ENCODE data around the gene MRPS6. TPM values are rescaled to one million over a fixed set of nuclear protein-coding genes. Genes with fewer than 3 reads are reported as not detected.
A peak's percentile ranks its signal among the peaks of the same experiment; 100 is the strongest.

The MRPS6 gene
- total RNA-seq, 1 donor from 2014 or later, result 120 TPM

GRCh38 chr21:34091032-34091431 lies 17.7 kb downstream of the MRPS6 start:
- Mint-ChIP-seq H3K4me3 (ENCODE audit: low read depth) (no peak overlapping the region), H3K4me1 (ENCODE audit: low read depth) (peaks cover 30% of the 10 kb centered on the region), H3K9me3 (no peaks in the 10 kb centered on the region), H3K27ac (no peak overlapping the region), H3K27me3 (ENCODE audit: low read depth) (no peaks in the 10 kb centered on the region), H3K36me3 (ENCODE audit: low read depth) (peaks cover 56% of the 10 kb centered on the region)
- intact Hi-C loops (cut with micrococcal nuclease), result no loop called here
- DNase-seq (ENCODE audit: low spot score), result no peak

GRCh38 chr21:34091607-34092006 lies 18.2 kb downstream of the MRPS6 start:
- peaks cover 62% of the 10 kb centered on the region for H3K36me3 Mint-ChIP-seq (ENCODE audit: low read depth)

GRCh38 chr21:34092262-34092921 lies 19.0 kb downstream of the MRPS6 start:
- intact Hi-C loops (cut with micrococcal nuclease), result no loop called here
- peaks cover 35% of the 10 kb centered on the region for H3K4me1 Mint-ChIP-seq (ENCODE audit: low read depth)
- peaks cover 70% of the 10 kb centered on the region for H3K36me3 Mint-ChIP-seq (ENCODE audit: low read depth)
- DNase-seq (ENCODE audit: low spot score), result no peak
- H3K9me3 Mint-ChIP-seq, result no peaks in the 10 kb centered on the region
- no peaks in the 10 kb centered on the region for H3K27me3 Mint-ChIP-seq (ENCODE audit: low read depth)
- H3K4me3 Mint-ChIP-seq (ENCODE audit: low read depth), result no peak overlapping the region
- peak overlapping the region; percentile 18 for H3K27ac Mint-ChIP-seq

More at GRCh38 chr21:34091607-34092006, 18.2 kb downstream of the MRPS6 start:
- Mint-ChIP-seq H3K27me3 (ENCODE audit: low read depth) (no peaks in the 10 kb centered on the region), H3K4me1 (ENCODE audit: low read depth) (peaks cover 30% of the 10 kb centered on the region), H3K4me3 (ENCODE audit: low read depth) (no peak overlapping the region), H3K9me3 (no peaks in the 10 kb centered on the region), H3K27ac (no peak overlapping the region)
- intact Hi-C loops (cut with micrococcal nuclease), result no loop called here
- DNase-seq (ENCODE audit: low spot score), result no peak

- no peak overlapping the region for H3K27ac Mint-ChIP-seq
These were observed 19.7 kb downstream of the MRPS6 start for GRCh38 chr21:34093083-34093482.

GRCh38 chr21:34094949-34095348 lies 21.6 kb downstream of the MRPS6 start:
- intact Hi-C loops (cut with micrococcal nuclease), result no loop called here
- no peak for DNase-seq (ENCODE audit: low spot score)
- Mint-ChIP-seq H3K4me3 (ENCODE audit: low read depth) (no peak overlapping the region), H3K27me3 (ENCODE audit: low read depth) (no peaks in the 10 kb centered on the region), H3K27ac (no peak overlapping the region), H3K4me1 (ENCODE audit: low read depth) (peaks cover 34% of the 10 kb centered on the region), H3K36me3 (ENCODE audit: low read depth) (peaks cover 88% of the 10 kb centered on the region), H3K9me3 (no peaks in the 10 kb centered on the region)

More at GRCh38 chr21:34093083-34093482, 19.7 kb downstream of the MRPS6 start:
- intact Hi-C loops (cut with micrococcal nuclease), result no loop called here
- Mint-ChIP-seq H3K9me3 (no peaks in the 10 kb centered on the region), H3K36me3 (ENCODE audit: low read depth) (peaks cover 77% of the 10 kb centered on the region), H3K4me1 (ENCODE audit: low read depth) (peaks cover 35% of the 10 kb centered on the region), H3K4me3 (ENCODE audit: low read depth) (no peak overlapping the region), H3K27me3 (ENCODE audit: low read depth) (no peaks in the 10 kb centered on the region)
- DNase-seq (ENCODE audit: low spot score), result no peak

- H3K4me1 Mint-ChIP-seq (ENCODE audit: low read depth), result peaks cover 35% of the 10 kb centered on the region
- no peak overlapping the region for H3K27ac Mint-ChIP-seq
These were observed 24.1 kb downstream of the MRPS6 start for GRCh38 chr21:34097442-34097841.

GRCh38 chr21:34100337-34100736 lies 27.0 kb downstream of the MRPS6 start:
- H3K36me3 Mint-ChIP-seq (ENCODE audit: low read depth), result peaks cover 99% of the 10 kb centered on the region
- H3K4me3 Mint-ChIP-seq (ENCODE audit: low read depth), result no peak overlapping the region
- no peaks in the 10 kb centered on the region for H3K27me3 Mint-ChIP-seq (ENCODE audit: low read depth)
- intact Hi-C loops (cut with micrococcal nuclease), result no loop called here
- DNase-seq (ENCODE audit: low spot score), result no peak
- no peaks in the 10 kb centered on the region for H3K9me3 Mint-ChIP-seq
- H3K27ac Mint-ChIP-seq, result no peak overlapping the region
- H3K4me1 Mint-ChIP-seq (ENCODE audit: low read depth), result peaks cover 40% of the 10 kb centered on the region

More at GRCh38 chr21:34097442-34097841, 24.1 kb downstream of the MRPS6 start:
- Mint-ChIP-seq H3K4me3 (ENCODE audit: low read depth) (no peak overlapping the region), H3K36me3 (ENCODE audit: low read depth) (peaks cover 100% of the 10 kb centered on the region), H3K27me3 (ENCODE audit: low read depth) (no peaks in the 10 kb centered on the region), H3K9me3 (no peaks in the 10 kb centered on the region)
- no peak for DNase-seq (ENCODE audit: low spot score)
- intact Hi-C loops (cut with micrococcal nuclease), result no loop called here

GRCh38 chr21:34100790-34101189 lies 27.4 kb downstream of the MRPS6 start:
- no peak for DNase-seq (ENCODE audit: low spot score)
- Mint-ChIP-seq H3K27me3 (ENCODE audit: low read depth) (no peaks in the 10 kb centered on the region), H3K36me3 (ENCODE audit: low read depth) (peaks cover 99% of the 10 kb centered on the region), H3K27ac (no peak overlapping the region), H3K9me3 (no peaks in the 10 kb centered on the region), H3K4me1 (ENCODE audit: low read depth) (peaks cover 43% of the 10 kb centered on the region), H3K4me3 (ENCODE audit: low read depth) (no peak overlapping the region)
- intact Hi-C loops (cut with micrococcal nuclease), result no loop called here

GRCh38 chr21:34105947-34106541 lies 32.7 kb downstream of the MRPS6 start:
- no peaks in the 10 kb centered on the region for H3K27me3 Mint-ChIP-seq (ENCODE audit: low read depth)
- H3K27ac Mint-ChIP-seq, result no peak overlapping the region
- intact Hi-C loops (cut with micrococcal nuclease), result no loop called here
- H3K4me3 Mint-ChIP-seq (ENCODE audit: low read depth), result no peak overlapping the region
- no peak for DNase-seq (ENCODE audit: low spot score)
- H3K9me3 Mint-ChIP-seq, result no peaks in the 10 kb centered on the region
- peaks cover 53% of the 10 kb centered on the region for H3K4me1 Mint-ChIP-seq (ENCODE audit: low read depth)
- H3K36me3 Mint-ChIP-seq (ENCODE audit: low read depth), result peaks cover 92% of the 10 kb centered on the region

- peaks cover 58% of the 10 kb centered on the region for H3K4me1 Mint-ChIP-seq (ENCODE audit: low read depth)
- H3K4me3 Mint-ChIP-seq (ENCODE audit: low read depth), result no peak overlapping the region
- no peaks in the 10 kb centered on the region for H3K9me3 Mint-ChIP-seq
- intact Hi-C loops (cut with micrococcal nuclease), result no loop called here
- peaks cover 91% of the 10 kb centered on the region for H3K36me3 Mint-ChIP-seq (ENCODE audit: low read depth)
- H3K27ac Mint-ChIP-seq, result no peak overlapping the region
- H3K27me3 Mint-ChIP-seq (ENCODE audit: low read depth), result no peaks in the 10 kb centered on the region
- DNase-seq (ENCODE audit: low spot score), result no peak
These were observed 34.2 kb downstream of the MRPS6 start for GRCh38 chr21:34107606-34108005.

- Mint-ChIP-seq H3K36me3 (ENCODE audit: low read depth) (peaks cover 88% of the 10 kb centered on the region), H3K9me3 (no peaks in the 10 kb centered on the region), H3K4me3 (ENCODE audit: low read depth) (no peak overlapping the region), H3K27ac (no peak overlapping the region), H3K4me1 (ENCODE audit: low read depth) (peaks cover 60% of the 10 kb centered on the region), H3K27me3 (ENCODE audit: low read depth) (no peaks in the 10 kb centered on the region)
- intact Hi-C loops (cut with micrococcal nuclease), result no loop called here
- no peak for DNase-seq (ENCODE audit: low spot score)
These were observed 35.7 kb downstream of the MRPS6 start for GRCh38 chr21:34109075-34109474.

GRCh38 chr21:34110594-34111202 lies 37.3 kb downstream of the MRPS6 start:
- Mint-ChIP-seq H3K27me3 (ENCODE audit: low read depth) (no peaks in the 10 kb centered on the region), H3K4me3 (ENCODE audit: low read depth) (no peak overlapping the region), H3K27ac (no peak overlapping the region), H3K36me3 (ENCODE audit: low read depth) (peaks cover 86% of the 10 kb centered on the region), H3K4me1 (ENCODE audit: low read depth) (peaks cover 59% of the 10 kb centered on the region), H3K9me3 (no peaks in the 10 kb centered on the region)
- intact Hi-C loops (cut with micrococcal nuclease), result no loop called here
- no peak for DNase-seq (ENCODE audit: low spot score)

- no peak for DNase-seq (ENCODE audit: low spot score)
- intact Hi-C loops (cut with micrococcal nuclease), result no loop called here
These were observed 39.1 kb downstream of the MRPS6 start for GRCh38 chr21:34112316-34113033.

More at GRCh38 chr21:34112316-34113033, 39.1 kb downstream of the MRPS6 start:
- Mint-ChIP-seq H3K4me3 (ENCODE audit: low read depth) (no peak overlapping the region), H3K4me1 (ENCODE audit: low read depth) (peaks cover 48% of the 10 kb centered on the region), H3K27me3 (ENCODE audit: low read depth) (no peaks in the 10 kb centered on the region), H3K9me3 (no peaks in the 10 kb centered on the region), H3K36me3 (ENCODE audit: low read depth) (peaks cover 84% of the 10 kb centered on the region), H3K27ac (peak overlapping the region; percentile 13)

Measured in activated T-helper 2 cell treated with anti-CD3 and anti-CD28 coated beads, Interferon-gamma antibody, Interleukin-2, Interleukin-4, amounts not matched to agents 10 μg/mL and 5 μg/mL and 100 μg/mL, durations not matched to agents 14 hours and 24 hours and 36 hours (primary cell).